Common myeloid progenitor, CD34-positive (primary cell): Measurements from ENCODE around the gene NT5C1B.

ENCODE experiments used
- CTCF ChIA-PET: fragments of 350-600 bp; sonication (Branson Sonifier 250); formaldehyde crosslinking; loops from one replicate; lab custom pipeline; 2021; ENCODE audit warnings: antibody characterized with exemption; lab: Charles Lee
- POLR2A ChIA-PET: fragments of 350-600 bp; sonication (Branson Sonifier 250); formaldehyde crosslinking; loops from one replicate; lab custom pipeline; 2021; ENCODE audit warnings: antibody characterized with exemption; lab: Charles Lee
- DNase-seq, 3 donors: peaks; one replicate each; pipeline versions ENCODE4 v3.0.0 to v3.0.0-alpha.2; 2013
- H3K27ac ChIP-seq, 2 experiments: 1 replicate in 1 of 2; 2 replicates in 1 of 2; pipeline ENCODE4 v1.7.0; 2013; ENCODE audit warnings: inconsistent platforms in 2 of 2, low read length in 2 of 2, mild to moderate bottlenecking in 2 of 2, low read depth in 1 of 2, moderate library complexity in 1 of 2; ENCODE audit not compliant: severe bottlenecking in 2 of 2, insufficient read depth in 1 of 2, poor library complexity in 1 of 2
- H3K27me3 ChIP-seq, 5 experiments: replicated peaks in 2 of 5; 1 replicate in 3 of 5; 2 replicates in 2 of 5; pipeline versions ENCODE4 v1.6.1 to v1.7.0; 2013; ENCODE audit warnings: low read length in 4 of 5, mild to moderate bottlenecking in 2 of 5, moderate library complexity in 2 of 5, inconsistent platforms in 1 of 5; ENCODE audit not compliant: insufficient read depth in 5 of 5, control insufficient read depth in 4 of 5
- H3K36me3 ChIP-seq, 4 experiments: 1 replicate in 2 of 4; 2 replicates in 2 of 4; pipeline versions ENCODE4 v1.6.1 to v1.7.0; 2013; ENCODE audit warnings: low read length in 3 of 4, control low read depth in 1 of 4, mild to moderate bottlenecking in 1 of 4; ENCODE audit not compliant: control insufficient read depth in 4 of 4, insufficient read depth in 4 of 4
- H3K4me1 ChIP-seq, 4 experiments: 1 replicate in 3 of 4; 2 replicates in 1 of 4; pipeline versions ENCODE4 v1.6.1 to v1.7.1; 2013; ENCODE audit warnings: low read length in 3 of 4, mild to moderate bottlenecking in 3 of 4, control low read depth in 1 of 4, inconsistent platforms in 1 of 4, moderate library complexity in 1 of 4; ENCODE audit not compliant: control insufficient read depth in 4 of 4, insufficient read depth in 4 of 4; ENCODE audit errors: control extremely low read depth in 1 of 4
- H3K4me3 ChIP-seq, 7 experiments: 1 replicate in 4 of 7; 2 replicates in 3 of 7; pipeline versions ENCODE4 v1.5.1 to v1.7.0; 2013; ENCODE audit warnings: mild to moderate bottlenecking in 7 of 7, low read length in 6 of 7, moderate library complexity in 6 of 7, inconsistent platforms in 2 of 7, low read depth in 2 of 7, control low read depth in 1 of 7; ENCODE audit not compliant: insufficient read depth in 4 of 7, control insufficient read depth in 1 of 7; ENCODE audit errors: extremely low read depth in 1 of 7
- H3K9me3 ChIP-seq, 5 experiments: 1 replicate in 4 of 5; 2 replicates in 1 of 5; pipeline versions ENCODE4 v1.6.1 to v1.7.1; 2013; ENCODE audit warnings: low read length in 4 of 5, mild to moderate bottlenecking in 2 of 5, inconsistent platforms in 1 of 5, low read depth in 1 of 5, moderate library complexity in 1 of 5; ENCODE audit not compliant: control insufficient read depth in 4 of 5, insufficient read depth in 2 of 5; ENCODE audit errors: control extremely low read depth in 1 of 5
- WGBS: methylation state at CpG from one replicate; pipeline ENCODE4 v1.1.5; 2013; ENCODE audit not compliant: insufficient coverage; 5-methylcytosine and 5-hydroxymethylcytosine counted together

NT5C1B gene

DNA sequence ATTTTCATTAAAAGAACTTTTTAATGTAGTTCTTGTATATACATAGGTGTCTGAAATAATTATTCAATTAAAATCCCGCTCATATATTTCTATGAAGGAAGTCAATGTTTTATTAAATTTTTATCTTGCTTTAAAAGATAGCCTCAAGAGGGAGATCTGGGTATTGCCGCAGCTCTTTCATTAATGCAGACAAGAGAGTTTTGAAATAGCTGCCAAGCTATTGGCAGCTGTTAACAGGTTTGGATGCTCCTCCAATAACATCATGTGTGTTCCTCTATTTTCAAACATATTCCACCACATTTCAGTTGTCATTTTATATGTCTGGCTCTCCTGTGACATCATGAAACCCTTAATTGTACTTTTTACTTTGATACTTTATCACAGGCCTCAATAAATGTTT is 12.9 kb upstream of the NT5C1B start:
- no peak overlapping the region for H3K4me3 ChIP-seq
- WGBS = 100% methylated on average over 1 of the region's 2 CpGs
- DNase-seq = no peak
- H3K27me3 ChIP-seq = no peaks in the 10 kb centered on the region
- H3K27ac ChIP-seq = no peak overlapping the region
- H3K4me1 ChIP-seq = peaks cover 0 to 8% (median 0%) of the 10 kb centered on the region in 4 experiments
- ChIA-PET POLR2A (no interaction called here), CTCF (no interaction called here)
- H3K36me3 ChIP-seq = no peaks in the 10 kb centered on the region
- no peaks in the 10 kb centered on the region for H3K9me3 ChIP-seq

DNA sequence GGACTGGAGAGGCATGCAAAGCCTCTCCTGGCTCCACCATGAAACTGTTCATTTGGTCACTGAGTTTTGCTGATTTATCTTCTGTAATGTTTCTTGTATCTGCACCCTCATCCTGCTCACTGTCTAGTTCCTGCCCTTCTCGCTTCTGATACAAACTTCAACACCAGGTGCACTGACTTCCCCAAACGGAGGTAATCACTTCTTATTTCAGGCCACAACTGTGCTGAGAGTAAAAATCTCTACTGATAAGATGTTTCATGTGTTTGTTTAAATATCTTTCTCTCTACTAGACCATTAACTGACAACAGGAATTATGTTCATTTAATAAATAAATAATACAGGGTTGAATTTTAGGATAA is 10.9 kb upstream of the NT5C1B start:
- no peaks in the 10 kb centered on the region for H3K36me3 ChIP-seq
- H3K4me3 ChIP-seq = no peak overlapping the region
- WGBS = no CpG with 5 or more reads among the region's 2 CpGs
- no peaks in the 10 kb centered on the region for H3K27me3 ChIP-seq
- ChIA-PET CTCF (no interaction called here), POLR2A (no interaction called here)
- peaks cover 0 to 2% (median 0%) of the 10 kb centered on the region in 5 experiments for H3K9me3 ChIP-seq
- DNase-seq = peak in 1 of 3 donors; percentile 4
- no peak overlapping the region for H3K27ac ChIP-seq
- H3K4me1 ChIP-seq = peaks cover 0 to 8% (median 0%) of the 10 kb centered on the region in 4 experiments

DNA sequence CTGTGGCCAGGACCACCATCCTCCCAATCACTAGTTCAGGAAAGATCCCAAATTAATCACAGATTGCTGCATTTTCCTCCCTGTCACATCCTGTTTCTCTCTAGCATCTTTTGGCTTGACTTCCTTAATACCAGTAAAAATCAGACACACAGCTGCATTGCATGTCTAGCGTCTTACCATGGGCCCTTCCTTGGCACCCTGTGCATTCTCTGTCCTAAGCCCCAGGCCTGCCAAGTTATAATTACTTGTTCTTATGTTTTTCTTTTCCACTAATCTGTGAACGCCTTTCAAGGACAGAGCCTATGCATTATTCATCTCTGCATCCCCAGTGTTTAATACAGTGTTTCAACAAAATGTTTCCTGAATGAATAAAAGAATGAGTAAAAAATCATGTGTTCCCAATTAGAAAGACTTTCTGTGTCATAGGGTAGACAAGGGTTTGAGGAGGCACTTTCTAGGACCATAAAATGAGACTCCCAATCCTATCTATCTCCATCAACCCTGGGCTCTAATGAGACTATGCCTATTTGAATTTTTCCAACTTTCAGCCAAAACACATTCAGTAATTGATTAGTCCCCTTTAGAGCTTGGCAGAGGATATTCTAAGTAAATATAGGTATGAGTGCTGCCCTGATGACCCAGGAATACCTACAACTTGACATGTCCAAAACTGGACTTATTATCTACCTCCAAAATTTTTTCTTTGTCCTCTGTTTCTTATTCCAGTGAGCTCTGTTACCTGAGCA is 10.3 kb upstream of the NT5C1B start:
- Histone ChIP-seq H3K4me1 (peaks cover 0 to 8% (median 0%) of the 10 kb centered on the region in 4 experiments), H3K36me3 (no peaks in the 10 kb centered on the region), H3K27me3 (no peaks in the 10 kb centered on the region), H3K4me3 (no peak overlapping the region), H3K9me3 (peaks cover 0 to 2% (median 0%) of the 10 kb centered on the region in 5 experiments), H3K27ac (no peak overlapping the region)
- no peak for DNase-seq
- POLR2A ChIA-PET = no interaction called here
- 86% methylated on average over 1 of the region's 2 CpGs for WGBS
- CTCF ChIA-PET = no interaction called here

DNA sequence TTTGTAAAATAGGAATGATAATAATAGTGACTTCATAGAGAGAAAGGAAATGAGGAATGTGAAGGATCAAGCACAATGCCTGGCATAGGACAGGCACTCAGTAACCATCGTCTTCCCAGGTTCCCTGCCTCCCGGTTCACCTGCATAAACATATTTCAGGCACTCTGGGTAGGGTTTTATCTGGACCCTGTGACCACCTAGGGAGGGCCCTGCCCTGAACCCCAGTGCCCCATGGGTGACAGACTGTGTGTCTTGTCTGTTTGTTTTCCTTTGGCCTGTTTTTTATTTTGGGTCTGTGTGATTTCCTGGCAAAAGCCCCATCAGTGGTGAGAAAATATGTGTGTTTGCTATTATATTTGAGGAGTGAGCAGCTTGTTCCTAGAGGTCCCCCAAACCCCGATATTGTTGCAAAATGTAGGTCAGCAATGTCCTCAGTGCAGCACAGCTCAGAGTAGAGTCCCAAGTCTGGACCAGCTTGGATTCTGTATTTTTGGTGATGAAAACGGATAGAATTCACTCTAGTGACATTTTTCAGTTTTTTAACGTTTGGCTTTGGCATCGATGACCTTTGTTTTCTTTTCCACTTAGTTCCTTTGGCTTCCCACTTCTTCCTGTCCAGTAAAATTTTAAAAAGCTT is 9.6 kb upstream of the NT5C1B start:
- Histone ChIP-seq H3K4me3 (no peak overlapping the region), H3K27me3 (no peaks in the 10 kb centered on the region), H3K36me3 (no peaks in the 10 kb centered on the region), H3K27ac (no peak overlapping the region), H3K4me1 (peaks cover 0 to 8% (median 0%) of the 10 kb centered on the region in 4 experiments), H3K9me3 (peaks cover 0 to 2% (median 0%) of the 10 kb centered on the region in 5 experiments)
- ChIA-PET POLR2A (no interaction called here), CTCF (no interaction called here)
- no peak for DNase-seq
- WGBS = 90% methylated on average over 5 of the region's 6 CpGs

DNA sequence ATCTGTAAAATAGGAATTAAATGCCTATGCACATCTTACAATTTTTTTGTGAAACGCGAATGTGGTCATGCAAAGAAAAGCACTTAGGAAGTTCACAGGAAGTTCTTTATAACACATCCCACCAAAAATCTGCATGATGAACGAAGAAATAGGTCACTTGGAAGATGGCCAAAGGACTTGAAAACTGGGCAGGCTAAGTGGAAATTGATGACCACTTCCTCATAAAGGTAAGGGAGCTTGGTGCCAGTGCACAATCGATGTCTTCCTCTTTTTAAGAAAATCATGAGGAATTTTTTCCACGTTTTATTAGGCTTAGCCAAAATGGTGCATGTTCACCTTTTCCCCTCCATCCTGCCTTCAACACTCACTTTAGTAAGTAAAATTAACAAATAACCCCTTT is 8.2 kb upstream of the NT5C1B start:
- no peak overlapping the region for H3K4me3 ChIP-seq
- 11% methylated on average over 1 of the region's 5 CpGs for WGBS
- H3K9me3 ChIP-seq = peaks cover 0 to 2% (median 0%) of the 10 kb centered on the region in 5 experiments
- DNase-seq = no peak
- POLR2A ChIA-PET = no interaction called here
- H3K27me3 ChIP-seq = no peaks in the 10 kb centered on the region
- CTCF ChIA-PET = no interaction called here
- no peak overlapping the region for H3K27ac ChIP-seq
- H3K36me3 ChIP-seq = no peaks in the 10 kb centered on the region
- H3K4me1 ChIP-seq = peaks cover 0 to 8% (median 0%) of the 10 kb centered on the region in 4 experiments

DNA sequence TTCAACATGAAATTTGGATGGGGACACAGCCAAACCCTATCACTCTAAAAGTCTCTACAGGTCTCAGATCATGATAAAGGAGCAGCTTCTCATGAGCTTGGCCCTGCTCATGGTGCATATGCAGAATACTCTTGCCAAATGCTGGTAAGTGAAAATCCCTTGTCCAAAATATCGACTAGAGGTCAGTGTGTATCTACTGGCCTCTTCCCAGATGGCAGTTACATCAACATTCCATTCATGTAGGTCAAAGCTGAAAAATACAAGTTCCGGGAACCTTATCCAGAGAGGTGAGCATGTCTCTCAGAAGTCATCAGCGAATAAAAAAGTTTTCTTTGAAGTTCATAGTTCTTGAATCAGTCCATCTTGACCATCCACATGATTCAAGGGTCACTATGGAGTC is 7.6 kb upstream of the NT5C1B start:
- Histone ChIP-seq H3K27ac (no peak overlapping the region), H3K9me3 (peaks cover 0 to 2% (median 0%) of the 10 kb centered on the region in 5 experiments), H3K4me3 (no peak overlapping the region), H3K4me1 (peaks cover 0 to 8% (median 0%) of the 10 kb centered on the region in 4 experiments), H3K36me3 (no peaks in the 10 kb centered on the region), H3K27me3 (no peaks in the 10 kb centered on the region)
- no peak for DNase-seq
- POLR2A ChIA-PET = no interaction called here
- CTCF ChIA-PET = no interaction called here
- WGBS = 90% methylated on average over 3 of the region's 3 CpGs

DNA sequence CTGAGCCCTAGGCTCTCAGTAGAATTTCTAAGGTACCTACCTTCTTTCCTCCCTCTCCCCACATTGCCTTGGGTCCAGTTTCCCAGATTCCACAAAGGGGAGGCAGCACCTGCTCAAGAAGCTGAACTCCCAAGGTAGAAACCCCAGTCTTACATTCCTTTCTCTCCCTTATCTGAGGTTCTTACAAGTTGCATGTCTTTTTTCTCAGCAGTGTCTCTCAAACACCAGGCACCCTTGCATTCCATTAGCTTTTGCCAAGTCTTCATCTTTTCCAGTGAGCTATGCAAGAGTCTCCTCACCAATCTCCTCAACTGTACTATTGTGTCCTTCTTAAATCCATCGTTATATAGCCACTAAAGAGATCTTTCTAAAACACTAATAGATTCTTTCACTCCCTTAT is 4.1 kb upstream of the NT5C1B start:
- no peaks in the 10 kb centered on the region for H3K36me3 ChIP-seq
- WGBS = no CpG with 5 or more reads among the region's 1 CpG
- H3K27ac ChIP-seq = no peak overlapping the region
- CTCF ChIA-PET = no interaction called here
- H3K9me3 ChIP-seq = peaks cover 0 to 2% (median 0%) of the 10 kb centered on the region in 5 experiments
- no peaks in the 10 kb centered on the region for H3K27me3 ChIP-seq
- no peak overlapping the region for H3K4me3 ChIP-seq
- no peak for DNase-seq
- H3K4me1 ChIP-seq = peaks cover 0 to 7% (median 0%) of the 10 kb centered on the region in 4 experiments
- POLR2A ChIA-PET = no interaction called here
